HepG2 (cell line): Measurements from ENCODE around the gene FAM234A. TPM values are rescaled to one million over a fixed set of nuclear protein-coding genes. Genes with fewer than 3 reads are reported as not detected.

Experiments
- ATAC-seq: fragments of 200-7000 bp; cut with Tn5 transposase; 3 replicates; pipeline ENCODE4 v1.9.1; 2020; ENCODE audit warnings: mild to moderate bottlenecking, moderate library complexity
- BruUV-seq: library from RNA; stranded (reverse); fragments of 400-500 nt; replicated peaks from 2 replicates; lab custom pipeline; 2021; lab: Mats Ljungman, UMichigan
- CTCF ChIA-PET: fragments of 300-600 bp; formaldehyde crosslinking; extraction: SDS; loops from one replicate; lab custom pipeline; 2021; ENCODE audit warnings: low total read pairs, inconsistent platforms, low intra/inter-chr PET ratio; lab: Yijun Ruan, JAX
- POLR2A ChIA-PET: fragments of 350-600 bp; sonication (Branson Sonifier 250); formaldehyde crosslinking; loops from one replicate; lab custom pipeline; 2020; ENCODE audit warnings: antibody characterized with exemption, inconsistent platforms; lab: Yijun Ruan, JAX
- DNase-seq: peaks from one replicate; pipeline ENCODE4 v3.0.0-alpha.2; 2015; ENCODE audit warnings: low spot score
- FAIRE-seq: peaks from 3 replicates; lab custom pipeline; 2011; peaks lifted over from hg19 to GRCh38; lab: Jason Lieb, UNC
- H2AFZ ChIP-seq: one replicate; pipeline ENCODE4 v1.6.1; 2011; ENCODE audit warnings: low read length, inconsistent platforms
- H3K27ac ChIP-seq: fragments of 300-600 bp; 3 replicates; pipeline ENCODE4 v1.8.0; 2011; ENCODE audit warnings: mixed run types, mild to moderate bottlenecking, mixed read lengths, low read length, inconsistent platforms; ENCODE audit not compliant: insufficient read depth; ENCODE audit errors: extremely low read length
- H3K27me3 ChIP-seq, 2 experiments: fragments of 200-600 bp in 1 of 2; 2 replicates in 1 of 2; 3 replicates in 1 of 2; pipeline versions ENCODE4 v1.6.0 to v1.8.0; 2011; ENCODE audit warnings: low read length in 2 of 2, mild to moderate bottlenecking in 2 of 2, moderate library complexity in 2 of 2, inconsistent platforms in 1 of 2; ENCODE audit not compliant: insufficient read depth in 2 of 2, control insufficient read depth in 1 of 2
- H3K36me3 ChIP-seq, 2 experiments: fragments of 200-600 bp in 1 of 2; replicated peaks in 1 of 2; 2 replicates in 1 of 2; 3 replicates in 1 of 2; pipeline versions ENCODE4 v1.5.1 to v1.8.0; 2011; ENCODE audit warnings: low read length in 2 of 2, inconsistent platforms in 1 of 2; ENCODE audit not compliant: insufficient read depth in 2 of 2, control insufficient read depth in 1 of 2
- H3K4me1 ChIP-seq: 2 replicates; pipeline ENCODE4 v1.5.1; 2012; ENCODE audit warnings: low read length, inconsistent platforms; ENCODE audit not compliant: insufficient read depth
- H3K4me2 ChIP-seq: 2 replicates; pipeline ENCODE4 v1.6.0; 2011; ENCODE audit warnings: low read depth, low read length, inconsistent platforms
- H3K4me3 ChIP-seq, 3 experiments: fragments of 200-600 bp in 1 of 3; sonication (generic), shearing (Covaris generic) in 1 of 3; replicated peaks in 1 of 3; 2 replicates each; pipeline ENCODE4 v1.5.1; 2011 to 2016; ENCODE audit warnings: low read length in 3 of 3, inconsistent platforms in 2 of 3, low read depth in 2 of 3, mild to moderate bottlenecking in 2 of 3, control low read depth in 1 of 3, mixed read lengths in 1 of 3; ENCODE audit not compliant: insufficient read depth in 1 of 3
- H3K79me2 ChIP-seq: one replicate; pipeline ENCODE4 v1.6.1; 2011; ENCODE audit warnings: low read length, inconsistent platforms; ENCODE audit not compliant: insufficient read depth
- H3K9ac ChIP-seq: 2 replicates; pipeline ENCODE4 v1.6.0; 2011; ENCODE audit warnings: mild to moderate bottlenecking, low read depth, low read length, inconsistent platforms; ENCODE audit not compliant: insufficient read depth
- H3K9me3 ChIP-seq: 2 replicates; pipeline ENCODE4 v1.5.1; 2012; ENCODE audit warnings: mild to moderate bottlenecking, low read length
- H4K20me1 ChIP-seq: 2 replicates; pipeline ENCODE4 v1.6.0; 2011; ENCODE audit warnings: inconsistent platforms, mild to moderate bottlenecking, low read length, moderate library complexity; ENCODE audit not compliant: insufficient read depth
- ARNT ChIP-seq: fragments of 450-650 bp; IDR thresholded peaks from 2 replicates; pipeline ENCODE4 v1.6.1; 2017
- SAP130 ChIP-seq: IDR thresholded peaks from 2 replicates; pipeline ENCODE4 v1.6.1; 2016; ENCODE audit warnings: low read depth
- ZBTB8A ChIP-seq: sonication (generic); formaldehyde crosslinking; IDR thresholded peaks from 2 replicates; pipeline ENCODE4 v1.4.0; 2020; ENCODE audit warnings: mild to moderate bottlenecking, low read depth, missing genetic modification reagents, borderline replicate concordance
- ZEB1 ChIP-seq: IDR thresholded peaks from 2 replicates; pipeline ENCODE4 v1.6.1; 2012; ENCODE audit warnings: mild to moderate bottlenecking, low read depth, inconsistent platforms; ENCODE audit not compliant: insufficient replicate concordance
- ZNF230 ChIP-seq: sonication (generic); formaldehyde crosslinking; IDR thresholded peaks from 2 replicates; pipeline ENCODE4 v1.4.0; 2020; ENCODE audit warnings: mild to moderate bottlenecking, missing genetic modification reagents
- ZNF570 ChIP-seq: sonication (generic); formaldehyde crosslinking; IDR thresholded peaks from 2 replicates; pipeline ENCODE4 v1.4.0; 2020; ENCODE audit warnings: mild to moderate bottlenecking, missing genetic modification reagents, borderline replicate concordance
- ZNF781 ChIP-seq: sonication (generic); formaldehyde crosslinking; IDR thresholded peaks from 2 replicates; pipeline ENCODE4 v1.5.1; 2020; ENCODE audit warnings: borderline replicate concordance, mild to moderate bottlenecking, missing genetic modification reagents; ENCODE audit errors: not compliant biosample characterization
- WGBS: methylation state at CpG from one replicate; pipeline ENCODE4 v1.1.6; 2017; ENCODE audit warnings: low lambda C conversion rate; 5-methylcytosine and 5-hydroxymethylcytosine counted together
- in situ Hi-C: cut with HindIII; loops from 2 replicates; pipeline ENCODE4 v1.10.0; 2017; ENCODE audit warnings: low pct_unique_long_range_greater_than_20kb; ENCODE audit not compliant: extremely low pct_ligation_motif_present
- intact Hi-C: fragments of 100-400 bp; cut with micrococcal nuclease; formaldehyde crosslinking; loops from one replicate; pipeline ENCODE4 v1.10.0; 2022; ENCODE audit not compliant: unreplicated experiment
- polyA plus RNA-seq, 8 experiments: library from polyadenylated mRNA; depleted of rRNA in 3 of 8; stranded (reverse) in 7 of 8; unstranded in 1 of 8; fragments of >200 nt; fragmentation: Illumina TruSeq in 4 of 8; extraction: Trizol in 4 of 8; gene quantifications; 2 replicates each; pipeline versions ENCODE4 v1.2.1 to v1.2.3, GENCODE V29; 2011 to 2016; ENCODE audit warnings: low read depth in 4 of 8, missing spikeins in 1 of 8, mixed read lengths in 1 of 8; ENCODE audit not compliant: insufficient read depth in 1 of 8
- total RNA-seq, 5 experiments: library from RNA; depleted of rRNA; stranded (reverse); fragments of >200 nt; fragmentation: Illumina TruSeq; extraction: Trizol; gene quantifications; 2 replicates each; pipeline ENCODE4 v1.2.3, GENCODE V29; 2016; ENCODE audit warnings: low read depth in 1 of 5
- TF ChIP-seq, protein P1 (sequence below): sonication (generic); formaldehyde crosslinking; IDR thresholded peaks from 2 replicates; pipeline ENCODE4 v1.5.1; 2020; ENCODE audit warnings: missing genetic modification reagents, mild to moderate bottlenecking, borderline replicate concordance
- TF ChIP-seq, protein P2 (sequence below), 2 experiments: fragments of 450-650 bp in 1 of 2; sonication (generic) in 1 of 2; formaldehyde crosslinking in 1 of 2; IDR thresholded peaks; 2 replicates each; pipeline versions ENCODE4 v1.6.1 to v1.8.0; 2016 to 2022; ENCODE audit warnings: antibody characterized with exemption in 1 of 2, mild to moderate bottlenecking in 1 of 2, missing genetic modification reagents in 1 of 2

Gene FAM234A
- total and polyA plus RNA-seq, 2 of the 13 experiments (the other 11 are each of a cell fraction or from before 2014, with no cell fraction given), result 29.2 to 34.4 TPM

DNA sequence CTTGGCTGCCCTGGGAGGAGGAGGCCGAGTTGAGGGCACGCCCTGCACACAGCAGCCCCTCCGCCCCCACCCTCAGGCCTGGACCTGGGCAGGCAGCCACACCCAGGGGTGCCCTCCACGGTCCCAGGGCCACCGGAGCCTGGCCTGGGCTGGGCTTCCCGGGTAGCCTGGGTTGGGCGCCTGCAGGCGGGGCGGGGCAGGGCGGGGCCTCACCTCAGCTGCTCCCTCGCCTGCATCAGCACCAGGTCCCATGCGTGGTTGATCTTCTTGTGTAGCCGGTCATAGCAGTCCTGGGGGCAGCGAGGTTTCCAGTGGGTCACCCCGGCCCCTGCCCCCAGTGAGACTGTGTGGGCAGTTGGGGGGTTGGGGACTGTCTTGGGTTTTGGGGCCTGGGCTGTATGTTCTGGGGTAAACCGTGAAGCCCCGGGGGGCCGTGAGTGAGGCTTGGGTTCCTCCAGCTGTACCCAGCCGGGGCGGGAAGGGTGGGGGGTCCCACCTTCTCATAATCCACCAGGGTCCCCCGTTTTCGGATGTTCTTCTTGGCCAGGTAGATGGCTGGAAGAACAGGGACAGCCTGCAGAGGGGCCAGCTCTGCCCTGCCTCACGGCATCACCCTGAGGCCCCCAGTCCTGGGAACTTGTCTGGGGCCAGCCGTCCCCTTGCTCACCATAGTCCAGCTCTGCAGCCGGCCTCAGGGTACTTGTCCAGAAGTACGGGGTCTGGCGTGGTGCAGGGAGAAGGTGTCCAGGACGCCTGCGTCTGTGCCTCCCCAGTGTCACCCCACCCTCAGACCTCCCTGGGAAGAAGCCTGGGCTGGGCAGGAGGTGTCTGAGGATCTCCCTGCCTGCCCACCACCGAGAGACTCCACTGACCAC lies 39.2 kb downstream of the FAM234A start:
- no peaks in the 10 kb centered on the region for H3K79me2 ChIP-seq
- CTCF ChIA-PET, result interaction anchor here (1.9 kb wide), 1 partner anchor 88 kb away, joined by 8 read pairs; no protein-coding TSS in a partner anchor
- H3K27ac ChIP-seq, result no peak overlapping the region
- POLR2A ChIA-PET, result no interaction called here
- intact Hi-C loops, result no loop called here
- in situ Hi-C loops, result loop anchor here (5.0 kb wide), 1 partner anchor 89 kb away; no protein-coding TSS in a partner anchor
- no peaks in the 10 kb centered on the region for H3K36me3 ChIP-seq
- DNase-seq (no peak), ATAC-seq (peak; percentile 21), FAIRE-seq (no peak)
- H3K27me3 ChIP-seq, result peaks cover 19 to 74% of the 10 kb centered on the region in 2 experiments; a peak in 4 of 5 replicates
- whole genome bisulfite sequencing, result 33% methylated on average over 10 of the region's 30 CpGs
- H3K4me1 ChIP-seq, result peaks cover 40% of the 10 kb centered on the region
- peak overlapping the region in 1 of 3 experiments; percentile 42; a peak in 1 of 6 replicates for H3K4me3 ChIP-seq
- no peaks in the 10 kb centered on the region for H4K20me1 ChIP-seq
- H3K9ac ChIP-seq, result no peak overlapping the region
- H3K4me2 ChIP-seq, result no peak overlapping the region; the same call in 1 of the 2 replicates
- no peak overlapping the region for H2AFZ ChIP-seq
- H3K9me3 ChIP-seq, result no peaks in the 10 kb centered on the region
- BruUV-seq, result no TSS peak
- TF ChIP-seq, protein P1, sequence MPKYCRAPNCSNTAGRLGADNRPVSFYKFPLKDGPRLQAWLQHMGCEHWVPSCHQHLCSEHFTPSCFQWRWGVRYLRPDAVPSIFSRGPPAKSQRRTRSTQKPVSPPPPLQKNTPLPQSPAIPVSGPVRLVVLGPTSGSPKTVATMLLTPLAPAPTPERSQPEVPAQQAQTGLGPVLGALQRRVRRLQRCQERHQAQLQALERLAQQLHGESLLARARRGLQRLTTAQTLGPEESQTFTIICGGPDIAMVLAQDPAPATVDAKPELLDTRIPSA, result no peak
- TF ChIP-seq, protein P2, sequence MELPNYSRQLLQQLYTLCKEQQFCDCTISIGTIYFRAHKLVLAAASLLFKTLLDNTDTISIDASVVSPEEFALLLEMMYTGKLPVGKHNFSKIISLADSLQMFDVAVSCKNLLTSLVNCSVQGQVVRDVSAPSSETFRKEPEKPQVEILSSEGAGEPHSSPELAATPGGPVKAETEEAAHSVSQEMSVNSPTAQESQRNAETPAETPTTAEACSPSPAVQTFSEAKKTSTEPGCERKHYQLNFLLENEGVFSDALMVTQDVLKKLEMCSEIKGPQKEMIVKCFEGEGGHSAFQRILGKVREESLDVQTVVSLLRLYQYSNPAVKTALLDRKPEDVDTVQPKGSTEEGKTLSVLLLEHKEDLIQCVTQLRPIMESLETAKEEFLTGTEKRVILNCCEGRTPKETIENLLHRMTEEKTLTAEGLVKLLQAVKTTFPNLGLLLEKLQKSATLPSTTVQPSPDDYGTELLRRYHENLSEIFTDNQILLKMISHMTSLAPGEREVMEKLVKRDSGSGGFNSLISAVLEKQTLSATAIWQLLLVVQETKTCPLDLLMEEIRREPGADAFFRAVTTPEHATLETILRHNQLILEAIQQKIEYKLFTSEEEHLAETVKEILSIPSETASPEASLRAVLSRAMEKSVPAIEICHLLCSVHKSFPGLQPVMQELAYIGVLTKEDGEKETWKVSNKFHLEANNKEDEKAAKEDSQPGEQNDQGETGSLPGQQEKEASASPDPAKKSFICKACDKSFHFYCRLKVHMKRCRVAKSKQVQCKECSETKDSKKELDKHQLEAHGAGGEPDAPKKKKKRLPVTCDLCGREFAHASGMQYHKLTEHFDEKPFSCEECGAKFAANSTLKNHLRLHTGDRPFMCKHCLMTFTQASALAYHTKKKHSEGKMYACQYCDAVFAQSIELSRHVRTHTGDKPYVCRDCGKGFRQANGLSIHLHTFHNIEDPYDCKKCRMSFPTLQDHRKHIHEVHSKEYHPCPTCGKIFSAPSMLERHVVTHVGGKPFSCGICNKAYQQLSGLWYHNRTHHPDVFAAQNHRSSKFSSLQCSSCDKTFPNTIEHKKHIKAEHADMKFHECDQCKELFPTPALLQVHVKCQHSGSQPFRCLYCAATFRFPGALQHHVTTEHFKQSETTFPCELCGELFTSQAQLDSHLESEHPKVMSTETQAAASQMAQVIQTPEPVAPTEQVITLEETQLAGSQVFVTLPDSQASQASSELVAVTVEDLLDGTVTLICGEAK (IDR thresholded peaks at IDR 0.05), result no peak
- TF ChIP-seq, protein P2 (CRISPR knock-in tag; IDR thresholded peaks at IDR 0.05), result no peak
- no peak for TF ChIP-seq ZNF570
- no peak for TF ChIP-seq ARNT
- no peak for TF ChIP-seq ZNF781 (CRISPR knock-in tag)
- TF ChIP-seq ZBTB8A, result no peak
- TF ChIP-seq ZNF230 (CRISPR knock-in tag), result no peak
- no peak for TF ChIP-seq ZEB1
- TF ChIP-seq SAP130, result no peak
